Suprapubic skin (tissue), 4 donors: ENCODE data around the gene RASGEF1C.

Experiments used
- EP300 ChIP-seq: sonication (generic); formaldehyde crosslinking; IDR thresholded peaks from one replicate; pipeline ENCODE4 v1.6.1; 2017; ENCODE audit warnings: antibody characterized with exemption
- POLR2A ChIP-seq, 2 donors: fragments of 450-650 bp; IDR thresholded peaks; one replicate each; pipeline ENCODE4 v1.6.1; 2017; ENCODE audit warnings: antibody characterized with exemption in 2 of 2, mild to moderate bottlenecking in 2 of 2, moderate library complexity in 2 of 2
- POLR2AphosphoS5 ChIP-seq, 3 donors: sonication (generic); formaldehyde crosslinking; IDR thresholded peaks; one replicate each; pipeline ENCODE4 v1.6.1; 2017; ENCODE audit warnings: antibody characterized with exemption in 3 of 3
- TF ChIP-seq, protein P1 (sequence below), 2 donors: fragments of 200-600 bp in 1 of 2; fragments of 450-650 bp in 1 of 2; sonication (generic) in 1 of 2; IDR thresholded peaks; one replicate each; pipeline ENCODE4 v1.5.1; 2016 to 2019; ENCODE audit warnings: antibody characterized with exemption in 2 of 2, mild to moderate bottlenecking in 1 of 2, moderate library complexity in 1 of 2

DNA sequence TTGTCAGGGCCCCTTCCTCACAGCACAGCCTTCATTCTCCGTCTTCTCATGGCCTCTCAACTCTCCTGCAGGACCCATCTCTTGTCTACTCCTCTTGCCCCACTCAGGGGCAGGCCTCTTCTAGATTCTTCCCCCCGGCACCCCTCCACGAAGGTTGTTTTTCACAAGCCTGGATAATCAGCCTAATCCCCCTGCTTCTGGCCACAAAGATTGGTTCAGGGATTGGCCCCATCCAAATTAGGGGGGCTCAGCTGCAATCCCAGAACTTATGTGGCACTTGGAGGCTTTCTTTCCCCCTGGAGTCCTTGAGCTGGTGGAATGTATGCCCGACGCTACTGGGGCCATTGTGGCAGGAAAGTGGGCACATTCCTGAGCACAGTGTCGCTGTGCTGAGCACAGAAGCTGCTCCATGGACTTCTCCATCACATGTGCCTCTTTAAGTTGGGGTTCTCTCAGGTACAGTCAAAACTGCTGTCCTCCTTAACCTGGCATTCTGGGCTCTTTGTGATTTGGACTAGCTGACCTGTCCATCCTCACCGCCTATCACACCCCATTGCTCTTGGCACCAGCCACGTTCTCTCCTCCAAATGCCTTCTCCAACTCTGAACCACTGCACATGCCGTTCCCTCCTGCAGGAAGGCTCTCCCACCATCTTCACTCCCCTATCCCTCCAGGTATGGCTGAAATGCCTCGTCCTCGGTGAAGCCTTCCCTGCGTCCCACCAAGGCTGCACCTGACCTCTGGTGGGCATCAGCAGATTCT is 70.6 kb downstream of the RASGEF1C start:
- TF ChIP-seq POLR2A (IDR thresholded peaks at IDR 0.05) (no peak), POLR2AphosphoS5 (IDR thresholded peaks at IDR 0.05) (no peak), EP300 (no peak)
- TF ChIP-seq, protein P1, sequence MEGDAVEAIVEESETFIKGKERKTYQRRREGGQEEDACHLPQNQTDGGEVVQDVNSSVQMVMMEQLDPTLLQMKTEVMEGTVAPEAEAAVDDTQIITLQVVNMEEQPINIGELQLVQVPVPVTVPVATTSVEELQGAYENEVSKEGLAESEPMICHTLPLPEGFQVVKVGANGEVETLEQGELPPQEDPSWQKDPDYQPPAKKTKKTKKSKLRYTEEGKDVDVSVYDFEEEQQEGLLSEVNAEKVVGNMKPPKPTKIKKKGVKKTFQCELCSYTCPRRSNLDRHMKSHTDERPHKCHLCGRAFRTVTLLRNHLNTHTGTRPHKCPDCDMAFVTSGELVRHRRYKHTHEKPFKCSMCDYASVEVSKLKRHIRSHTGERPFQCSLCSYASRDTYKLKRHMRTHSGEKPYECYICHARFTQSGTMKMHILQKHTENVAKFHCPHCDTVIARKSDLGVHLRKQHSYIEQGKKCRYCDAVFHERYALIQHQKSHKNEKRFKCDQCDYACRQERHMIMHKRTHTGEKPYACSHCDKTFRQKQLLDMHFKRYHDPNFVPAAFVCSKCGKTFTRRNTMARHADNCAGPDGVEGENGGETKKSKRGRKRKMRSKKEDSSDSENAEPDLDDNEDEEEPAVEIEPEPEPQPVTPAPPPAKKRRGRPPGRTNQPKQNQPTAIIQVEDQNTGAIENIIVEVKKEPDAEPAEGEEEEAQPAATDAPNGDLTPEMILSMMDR (IDR thresholded peaks at IDR 0.05): no peak
